C4-2B (cell line): Measurements from ENCODE around the gene RPP25L.

ENCODE experiments used
- CTCF ChIP-seq: fragments of 450-650 bp; conservative IDR thresholded peaks from 2 replicates; pipeline ENCODE4 v1.5.1; 2017; ENCODE audit warnings: mild to moderate bottlenecking
- ZFX ChIP-seq: fragments of 450-650 bp; IDR thresholded peaks from 2 replicates; pipeline ENCODE4 v1.6.1; 2017

DNA sequence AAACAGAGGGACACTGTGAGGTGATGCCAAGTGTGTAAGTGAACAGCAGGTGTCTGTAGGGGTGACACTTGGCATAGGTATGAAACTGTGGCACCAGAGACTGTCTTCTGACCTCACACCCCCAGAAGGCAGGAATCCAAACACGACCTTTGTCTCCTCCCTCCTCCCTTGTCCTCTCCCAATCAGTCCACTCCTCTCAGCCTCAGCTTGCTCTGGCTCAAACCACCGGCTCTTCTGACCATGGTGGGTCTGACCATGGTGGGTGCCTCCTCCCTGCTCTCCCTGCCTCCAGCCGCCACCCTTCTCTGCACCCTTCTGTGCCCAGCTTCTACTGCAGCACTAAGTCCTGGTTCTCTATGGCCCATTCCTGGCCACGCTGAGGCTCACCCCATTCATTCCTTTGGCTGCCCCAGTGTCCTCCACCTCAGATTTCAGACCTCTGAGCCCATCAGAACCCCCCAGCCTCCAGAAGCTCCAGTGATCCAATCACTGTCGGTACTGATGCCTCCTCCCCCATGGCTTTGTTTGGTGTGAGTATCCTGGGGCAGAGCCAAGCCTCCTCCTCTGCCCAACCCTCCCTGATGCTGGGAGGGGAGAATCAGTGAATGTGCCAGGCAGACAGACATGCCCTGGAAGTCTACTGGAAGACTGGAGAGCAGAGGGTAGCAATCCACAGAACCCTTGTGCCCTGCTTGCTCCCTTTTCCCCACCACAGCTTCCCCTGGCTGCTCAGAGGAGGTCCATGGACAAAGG lies 18.7 kb upstream of the RPP25L start:
- TF ChIP-seq CTCF (no peak), ZFX (no peak)
